PFSK-1 (cell line): Measurements from ENCODE around the gene NET1.
A peak's percentile ranks its signal among the peaks of the same experiment; 100 is the strongest.

ENCODE experiments used
- POLR2AphosphoS5 ChIP-seq: IDR thresholded peaks from 2 replicates; pipeline ENCODE4 v1.6.1; 2012; ENCODE audit warnings: low read depth, mild to moderate bottlenecking, control low read depth, low read length, moderate library complexity
- REST ChIP-seq, 2 experiments: IDR thresholded peaks; 2 replicates each; pipeline versions ENCODE4 v1.6.1 to v1.8.0; 2011 to 2012; ENCODE audit warnings: low read depth in 2 of 2, low read length in 2 of 2, control low read depth in 1 of 2, inconsistent platforms in 1 of 2, mild to moderate bottlenecking in 1 of 2, moderate library complexity in 1 of 2; ENCODE audit not compliant: insufficient read depth in 1 of 2
- SIN3A ChIP-seq: IDR thresholded peaks from 2 replicates; pipeline ENCODE4 v1.6.1; 2012; ENCODE audit warnings: mild to moderate bottlenecking, low read length, moderate library complexity, borderline replicate concordance; ENCODE audit not compliant: insufficient read depth

- TF ChIP-seq REST (IDR thresholded peaks at IDR 0.05; ENCODE audit: insufficient read depth in 1 of 2, low read depth in 2 of 2, low read length in 2 of 2) = peak; percentile 73 to 88
- TF ChIP-seq SIN3A = no peak
- no peak for TF ChIP-seq POLR2AphosphoS5
Observed at GRCh38 chr10:5376450-5376849, 35.9 kb upstream of the NET1 start.
